MM.1S (cell line): Measurements from ENCODE around the gene IP6K1.

Source experiments
- DNase-seq: peaks from one replicate; pipeline ENCODE4 v3.0.0-alpha.2; 2015
- H2AFZ ChIP-seq: fragments of 300-600 bp; sonication (generic); 2 replicates; pipeline ENCODE4 v1.6.0; 2016; ENCODE audit warnings: antibody characterized with exemption, low read length
- H3F3A ChIP-seq: fragments of 300-600 bp; sonication (generic); 2 replicates; pipeline ENCODE4 v1.6.1; 2016; ENCODE audit warnings: mild to moderate bottlenecking, antibody characterized with exemption, low read length, moderate library complexity, mixed read lengths; ENCODE audit not compliant: insufficient read depth
- H3K27ac ChIP-seq: fragments of 300-600 bp; sonication (generic); 2 replicates; pipeline ENCODE4 v1.5.1; 2016; ENCODE audit warnings: mild to moderate bottlenecking, low read length
- H3K27me3 ChIP-seq: fragments of 300-600 bp; sonication (generic); replicated peaks from 2 replicates; pipeline ENCODE4 v1.6.0; 2016; ENCODE audit warnings: low read length; ENCODE audit not compliant: insufficient read depth
- H3K36me3 ChIP-seq: fragments of 300-600 bp; sonication (generic); replicated peaks from 2 replicates; pipeline ENCODE4 v1.6.1; 2016; ENCODE audit warnings: mild to moderate bottlenecking, low read length, mixed read lengths; ENCODE audit not compliant: insufficient read depth
- H3K4me1 ChIP-seq: fragments of 300-600 bp; sonication (generic); 2 replicates; pipeline ENCODE4 v1.6.1; 2016; ENCODE audit warnings: low read length, mixed read lengths
- H3K4me2 ChIP-seq: fragments of 300-600 bp; sonication (generic); 2 replicates; pipeline ENCODE4 v1.6.0; 2016; ENCODE audit warnings: low read depth, low read length
- H3K4me3 ChIP-seq: fragments of 300-600 bp; sonication (generic); 2 replicates; pipeline ENCODE4 v1.5.1; 2016; ENCODE audit warnings: low read length, mixed read lengths
- H3K79me2 ChIP-seq: fragments of 300-600 bp; sonication (generic); 2 replicates; pipeline ENCODE4 v1.6.1; 2016; ENCODE audit warnings: mixed run types, low read length, mixed read lengths
- H3K9ac ChIP-seq: fragments of 300-600 bp; sonication (generic); 2 replicates; pipeline ENCODE4 v1.6.1; 2016; ENCODE audit warnings: low read length, mixed read lengths
- H3K9me2 ChIP-seq: fragments of 300-600 bp; sonication (generic); replicated peaks from 2 replicates; pipeline ENCODE4 v1.6.1; 2016; ENCODE audit warnings: mild to moderate bottlenecking, low read length, mixed read lengths; ENCODE audit not compliant: insufficient read depth
- H3K9me3 ChIP-seq: fragments of 300-600 bp; sonication (generic); replicated peaks from 2 replicates; pipeline ENCODE4 v1.6.1; 2016; ENCODE audit warnings: mild to moderate bottlenecking, low read length, mixed read lengths; ENCODE audit not compliant: insufficient read depth
- H4K20me1 ChIP-seq: fragments of 300-600 bp; sonication (generic); 2 replicates; pipeline ENCODE4 v1.6.1; 2016; ENCODE audit warnings: mild to moderate bottlenecking, low read length, moderate library complexity, mixed read lengths; ENCODE audit not compliant: insufficient read depth
- CTCF ChIP-seq: fragments of 300-600 bp; sonication (generic); IDR thresholded peaks from 2 replicates; pipeline ENCODE4 v1.5.1; 2016; ENCODE audit warnings: antibody characterized with exemption, low read length, mixed read lengths
- EZH2 ChIP-seq: fragments of 300-600 bp; sonication (generic); optimal IDR thresholded peaks from 2 replicates; pipeline ENCODE3; 2017; ENCODE audit warnings: low read depth, mild to moderate bottlenecking, antibody characterized with exemption, low read length, mixed read lengths
- EZH2phosphoT487 ChIP-seq: fragments of 300-600 bp; sonication (generic); IDR thresholded peaks from 2 replicates; pipeline ENCODE4 v1.6.1; 2018; ENCODE audit warnings: antibody characterized with exemption, low read length

The IP6K1 gene

GRCh38 chr3:49788056-49788455, 1.7 kb upstream of the IP6K1 start:
- H3K4me1 ChIP-seq = peaks cover 6% of the 10 kb centered on the region
- peaks cover 32% of the 10 kb centered on the region for H3K79me2 ChIP-seq
- no peak overlapping the region for H3K4me3 ChIP-seq
- H4K20me1 ChIP-seq = no peaks in the 10 kb centered on the region
- no peaks in the 10 kb centered on the region for H3K36me3 ChIP-seq
- no peak overlapping the region for H3K4me2 ChIP-seq
- H3K27me3 ChIP-seq = no peaks in the 10 kb centered on the region; the same call in 1 of the 2 replicates
- no peaks in the 10 kb centered on the region for H3K9me3 ChIP-seq
- H3K9me2 ChIP-seq = no peaks in the 10 kb centered on the region
- no peak overlapping the region for H3K9ac ChIP-seq
- H3F3A ChIP-seq = no peaks in the 10 kb centered on the region
- TF ChIP-seq CTCF (no peak), EZH2phosphoT487 (no peak), EZH2 (no peak)
- H2AFZ ChIP-seq = no peak overlapping the region
- no peak for DNase-seq
- no peak overlapping the region for H3K27ac ChIP-seq

GRCh38 chr3:49787536-49787935, 1.2 kb upstream of the IP6K1 start:
- Histone ChIP-seq H3K4me1 (peaks cover 6% of the 10 kb centered on the region), H3K27me3 (no peaks in the 10 kb centered on the region; the same call in 1 of the 2 replicates), H3K9ac (no peak overlapping the region), H4K20me1 (no peaks in the 10 kb centered on the region), H2AFZ (peak overlapping the region; percentile 90; the same call in 1 of the 2 replicates), H3K4me2 (peak overlapping the region; percentile 97; the same call in 1 of the 2 replicates), H3K36me3 (no peaks in the 10 kb centered on the region), H3K4me3 (no peak overlapping the region), H3F3A (no peaks in the 10 kb centered on the region), H3K79me2 (peaks cover 36% of the 10 kb centered on the region), H3K9me2 (no peaks in the 10 kb centered on the region), H3K27ac (no peak overlapping the region), H3K9me3 (no peaks in the 10 kb centered on the region)
- no peak for TF ChIP-seq EZH2
- TF ChIP-seq EZH2phosphoT487 = no peak
- TF ChIP-seq CTCF = no peak
- DNase-seq = no peak

- H3K4me1 ChIP-seq = peaks cover 6% of the 10 kb centered on the region
Observed at GRCh38 chr3:49787182-49787464, 781 bp upstream of the IP6K1 start.

More at GRCh38 chr3:49787182-49787464, 781 bp upstream of the IP6K1 start:
- Histone ChIP-seq H2AFZ (peak overlapping the region; percentile 90), H3K79me2 (peaks cover 40% of the 10 kb centered on the region), H3K9me3 (no peaks in the 10 kb centered on the region), H4K20me1 (no peaks in the 10 kb centered on the region), H3K9ac (peak overlapping the region; percentile 92), H3K4me2 (peak overlapping the region; percentile 97), H3F3A (no peaks in the 10 kb centered on the region), H3K4me3 (peak overlapping the region; percentile 79), H3K9me2 (no peaks in the 10 kb centered on the region), H3K27ac (no peak overlapping the region), H3K36me3 (no peaks in the 10 kb centered on the region), H3K27me3 (no peaks in the 10 kb centered on the region; the same call in 1 of the 2 replicates)
- DNase-seq = no peak
- TF ChIP-seq EZH2phosphoT487 (no peak), CTCF (no peak), EZH2 (no peak)
